ENCODE results near the gene HBS1L. TPM values are rescaled to one million over a fixed set of nuclear protein-coding genes. Genes with fewer than 3 reads are reported as not detected.

Gene HBS1L
- total and polyA plus RNA-seq, 10 of the 15 experiments (the other 5 are each of a cell fraction or from before 2014, with no cell fraction given): 58.7 to 142 (median 78.8) TPM

- Histone ChIP-seq H3K79me2 (ENCODE audit: control insufficient read depth, insufficient read depth, low read length) (peaks cover 71% of the 10 kb centered on the region), H3K27ac (ENCODE audit: control insufficient read depth, insufficient read depth) (no peak overlapping the region), H3K36me3 (ENCODE audit: control insufficient read depth in 2 of 2, insufficient read depth in 2 of 2, low read length in 1 of 2) (peaks cover 2 to 19% of the 10 kb centered on the region in 2 experiments; a peak in 3 of 4 replicates), H3K27me3 (replicated peaks in 1 of 2; ENCODE audit: control insufficient read depth in 2 of 2, insufficient read depth in 2 of 2, low read length in 1 of 2) (no peaks in the 10 kb centered on the region), H3K9me3 (replicated peaks; ENCODE audit: control insufficient read depth, insufficient read depth, low read length) (no peaks in the 10 kb centered on the region), H2AFZ (ENCODE audit: control insufficient read depth, low read depth, low read length) (no peak overlapping the region), H3K4me2 (ENCODE audit: control insufficient read depth, insufficient read depth) (no peak overlapping the region), H3K9ac (ENCODE audit: control insufficient read depth, insufficient read depth, low read length) (no peak overlapping the region), H3K4me1 (ENCODE audit: control insufficient read depth, insufficient read depth, low read length) (peaks cover 9% of the 10 kb centered on the region), H4K20me1 (ENCODE audit: control insufficient read depth, insufficient read depth) (no peaks in the 10 kb centered on the region), H3K4me3 (no peak overlapping the region; the same call in 1 of the 2 replicates)
- 93% methylated on average over 2 of the region's 2 CpGs for WGBS (ENCODE audit: insufficient coverage, insufficient replicate concordance, low lambda C conversion rate, missing lambda C conversion rate)
- RAD21 ChIA-PET (ENCODE audit: unreplicated experiment): interaction anchor here (1.3 to 4.9 kb wide), 10 partner anchors 8 to 137 kb away, joined by 3 to 29 read pairs (median 5); partner anchors contain the start of gene HBS1L
- no TSS peak for BruUV-seq (replicated peaks)
- POLR2A ChIA-PET: interaction anchor here (0.6 to 3.6 kb wide), 6 partner anchors 8 to 97 kb away, joined by 3 to 15 read pairs (median 3); partner anchors contain the start of gene HBS1L
- DNase-seq (ENCODE audit: low read depth, low spot score) (no peak), FAIRE-seq (no peak), ATAC-seq (peak; percentile 45)
- CTCF ChIA-PET: interaction anchor here (0.9 to 1.8 kb wide), 8 partner anchors 18 to 108 kb away, joined by 3 to 7 read pairs (median 4); no protein-coding TSS in a partner anchor
- peak; percentile 40; the same call in 1 of the 2 replicates for TF ChIP-seq TCF7 (IDR thresholded peaks at IDR 0.05; ENCODE audit: borderline replicate concordance)
- peak; percentile 74 for TF ChIP-seq RUNX3 (IDR thresholded peaks at IDR 0.05; ENCODE audit: low read length)
- no peak for TF ChIP-seq KLF5 (IDR thresholded peaks at IDR 0.05; ENCODE audit: partially characterized antibody)
- 0 out of 2 replicates have a peak, but pooled peaks have one; percentile 21 for TF ChIP-seq IKZF1 (conservative IDR thresholded peaks at IDR 0.05)
- no peak for TF ChIP-seq MEF2B (IDR thresholded peaks at IDR 0.05; ENCODE audit: partially characterized antibody, poor library complexity, severe bottlenecking)
- TF ChIP-seq POLR2AphosphoS5 (IDR thresholded peaks at IDR 0.05; ENCODE audit: low read length): no peak
- intact Hi-C loops (cut with micrococcal nuclease; ENCODE audit: unreplicated experiment): no loop called here
- SMC1A ChIA-PET (ENCODE audit: uncharacterized antibody, unreplicated experiment): interaction anchor here (0.9 to 3.8 kb wide), 15 partner anchors 8 to 667 kb away, joined by 3 to 33 read pairs (median 5); partner anchors contain the start of gene HBS1L
- in situ Hi-C loops (cut with MboI): no loop called here
These were observed 7.7 kb downstream of the HBS1L start for GRCh38 chr6:135046912-135047311.

GRCh38 chr6:135044639-135045038 lies 10.0 kb downstream of the HBS1L start:
- Histone ChIP-seq H4K20me1 (ENCODE audit: control insufficient read depth, insufficient read depth) (no peaks in the 10 kb centered on the region), H3K4me1 (ENCODE audit: control insufficient read depth, insufficient read depth, low read length) (peaks cover 9% of the 10 kb centered on the region), H3K27me3 (replicated peaks in 1 of 2; ENCODE audit: control insufficient read depth in 2 of 2, insufficient read depth in 2 of 2, low read length in 1 of 2) (no peaks in the 10 kb centered on the region), H3K27ac (ENCODE audit: control insufficient read depth, insufficient read depth) (0 out of 2 replicates have a peak overlapping the region, but pooled peaks have one; percentile 13), H3K4me3 (peak overlapping the region; percentile 6; the same call in 1 of the 2 replicates), H3K79me2 (ENCODE audit: control insufficient read depth, insufficient read depth, low read length) (peaks cover 57% of the 10 kb centered on the region), H3K36me3 (ENCODE audit: control insufficient read depth in 2 of 2, insufficient read depth in 2 of 2, low read length in 1 of 2) (peaks cover 2 to 12% of the 10 kb centered on the region in 2 experiments; a peak in 3 of 4 replicates), H3K9me3 (replicated peaks; ENCODE audit: control insufficient read depth, insufficient read depth, low read length) (no peaks in the 10 kb centered on the region), H3K9ac (ENCODE audit: control insufficient read depth, insufficient read depth, low read length) (no peak overlapping the region), H2AFZ (ENCODE audit: control insufficient read depth, low read depth, low read length) (no peak overlapping the region), H3K4me2 (ENCODE audit: control insufficient read depth, insufficient read depth) (peak overlapping the region; percentile 26; the same call in 1 of the 2 replicates)
- WGBS (ENCODE audit: insufficient coverage, insufficient replicate concordance, low lambda C conversion rate, missing lambda C conversion rate): 17% methylated on average over 3 of the region's 3 CpGs
- ChIA-PET SMC1A (ENCODE audit: uncharacterized antibody, unreplicated experiment) (no interaction called here), CTCF (no interaction called here), POLR2A (interaction anchor here (0.6 to 3.6 kb wide), 4 partner anchors 12 to 42 kb away, joined by 3 to 15 read pairs (median 7); no protein-coding TSS in a partner anchor), RAD21 (ENCODE audit: unreplicated experiment) (interaction anchor here (0.5 to 4.9 kb wide), 3 partner anchors 41 to 808 kb away, joined by 3 to 29 read pairs (median 3); no protein-coding TSS in a partner anchor)
- FAIRE-seq: no peak
- intact Hi-C loops (cut with micrococcal nuclease; ENCODE audit: unreplicated experiment): no loop called here
- peak; percentile 20 for ATAC-seq
- in situ Hi-C loops (cut with MboI): no loop called here
- no peak for DNase-seq (ENCODE audit: low read depth, low spot score)
- no TSS peak for BruUV-seq (replicated peaks)
- 0 out of 2 replicates have a peak, but pooled peaks have one; percentile 22 for TF ChIP-seq RELB (IDR thresholded peaks at IDR 0.05; ENCODE audit: low read depth)
- no peak for TF ChIP-seq RBBP5 (conservative IDR thresholded peaks at IDR 0.05)
- TF ChIP-seq IKZF1 (conservative IDR thresholded peaks at IDR 0.05): peak; percentile 67
- TF ChIP-seq RUNX3 (IDR thresholded peaks at IDR 0.05; ENCODE audit: low read length): peak; percentile 50
- peak; percentile 34 to 49; a peak in 2 of 4 replicates for TF ChIP-seq IKZF2 (IDR thresholded peaks at IDR 0.05)
- peak; percentile 47; the same call in 1 of the 2 replicates for TF ChIP-seq NFIC (IDR thresholded peaks at IDR 0.05; ENCODE audit: low read depth, low read length)
- no peak for TF ChIP-seq POLR2AphosphoS2 (IDR thresholded peaks at IDR 0.05; ENCODE audit: low read depth, low read length)
- TF ChIP-seq CHD2 (IDR thresholded peaks at IDR 0.05; ENCODE audit: borderline replicate concordance, low read depth, low read length): no peak
- no peak for TF ChIP-seq YY1 (IDR thresholded peaks at IDR 0.05; ENCODE audit: low read depth, low read length)
- TF ChIP-seq DPF2 (IDR thresholded peaks at IDR 0.05): 0 out of 2 replicates have a peak, but pooled peaks have one; percentile 37
- TF ChIP-seq CEBPB (IDR thresholded peaks at IDR 0.05; ENCODE audit: borderline replicate concordance in 1 of 2, low read depth in 2 of 2, low read length in 2 of 2): peak in 1 of 2 experiments; percentile 51; a peak in 1 of 4 replicates
- TF ChIP-seq RFX5 (IDR thresholded peaks at IDR 0.05; ENCODE audit: low read depth, low read length): no peak

All from GM12878 (cell line).